Stimulated activated naive CD8-positive, alpha-beta T cell treated with anti-CD3 and anti-CD28 coated beads, Interleukin-15, Interleukin-2, amounts not matched to agents 100 U/mL and 50 U/mL, for 24 hours (primary cell): ENCODE data around the gene LHFPL3.
A peak's percentile ranks its signal among the peaks of the same experiment; 100 is the strongest.
"Not testable (repeated sequence)": the region's sequence is repeated elsewhere in the genome, so short reads cannot be mapped to it uniquely, and the experiment has no call there.

ENCODE experiments used
- ATAC-seq: fragments of 150-1000 bp; cut with Tn5 transposase; one replicate; pipeline ENCODE4 v1.10.0; 2021
- DNase-seq: peaks from one replicate; pipeline ENCODE4 v3.0.0; 2021

The LHFPL3 gene

DNA sequence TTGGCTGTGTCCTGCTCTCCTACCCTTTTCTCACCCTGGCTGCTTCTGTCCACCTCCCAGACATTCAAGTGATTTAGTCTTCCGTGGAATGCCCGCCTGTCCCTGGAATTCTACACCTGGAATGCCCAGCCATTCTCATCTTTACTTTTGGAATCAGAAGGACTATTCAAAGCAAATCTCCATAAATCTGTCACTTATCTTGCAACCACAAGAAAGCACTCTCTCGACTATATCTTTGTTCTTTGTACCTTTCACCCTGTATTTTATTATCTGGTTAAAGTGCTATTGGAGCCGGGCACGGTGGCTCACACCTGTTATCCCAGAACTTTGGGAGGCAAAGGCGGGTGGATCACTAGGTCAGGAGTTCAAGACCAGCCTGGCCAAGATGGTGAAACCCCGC, 606.3 kb downstream of the LHFPL3 start:
- DNase-seq (no peak), ATAC-seq (no peak)

DNA sequence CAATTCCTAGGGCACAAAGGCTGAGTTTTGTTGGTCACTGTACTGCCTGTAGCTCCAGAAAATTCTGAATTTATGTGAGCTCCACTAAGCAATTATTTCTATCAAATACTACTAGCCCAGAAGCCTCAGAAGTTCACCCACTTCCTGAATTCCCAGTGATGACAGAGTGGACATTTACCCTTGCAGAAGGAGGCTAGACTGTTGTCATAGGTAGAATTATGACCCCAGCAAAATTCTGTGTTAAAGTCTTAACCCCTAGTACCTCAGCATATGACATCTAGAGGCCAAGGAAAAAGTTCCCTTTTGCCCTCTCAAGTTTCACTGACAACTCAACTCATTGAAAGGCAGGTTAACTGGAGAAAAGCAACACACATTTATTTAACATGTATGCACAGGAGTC, 606.9 kb downstream of the LHFPL3 start:
- ATAC-seq (no peak), DNase-seq (no peak)

DNA sequence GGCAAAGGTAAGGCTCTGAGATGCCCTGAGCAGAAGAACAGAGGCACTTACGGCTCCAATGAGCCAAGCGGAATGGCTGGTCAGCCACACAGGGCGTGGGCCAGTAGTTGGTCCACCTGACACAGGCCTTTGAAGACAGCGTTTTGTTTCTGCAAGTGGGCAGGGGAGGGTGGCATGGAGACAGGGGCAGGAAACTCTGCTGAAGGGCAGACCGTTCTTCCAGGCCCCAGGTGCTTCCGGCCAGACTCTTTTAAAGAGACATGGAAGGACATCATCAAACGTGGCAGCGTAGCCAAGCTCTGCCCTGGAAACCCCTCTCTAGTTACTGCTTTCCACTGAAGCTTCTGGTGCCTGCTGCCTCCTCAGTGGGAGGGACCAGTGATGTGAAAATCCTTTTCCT, 608.1 kb downstream of the LHFPL3 start:
- no peak for ATAC-seq
- DNase-seq: no peak

DNA sequence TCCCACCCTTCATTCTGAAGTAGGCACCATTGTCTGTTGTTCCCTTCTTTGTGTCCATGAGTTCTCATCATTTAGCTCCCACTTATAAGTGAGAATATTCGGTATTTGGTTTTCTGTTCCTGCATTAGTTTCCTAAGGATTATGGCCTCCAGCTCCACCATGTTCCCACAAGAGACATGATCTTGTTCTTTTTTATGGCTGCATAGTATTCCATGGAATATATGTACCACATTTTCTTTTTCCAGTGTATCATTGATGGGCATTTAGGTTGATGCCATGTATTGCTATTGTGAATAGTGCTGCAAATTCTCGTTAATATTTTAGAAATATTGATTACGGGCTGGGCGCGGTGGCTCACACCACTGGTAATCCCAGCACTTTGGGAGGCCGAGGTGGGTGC, 609.1 kb downstream of the LHFPL3 start:
- not testable (repeated sequence) for DNase-seq, ATAC-seq

DNA sequence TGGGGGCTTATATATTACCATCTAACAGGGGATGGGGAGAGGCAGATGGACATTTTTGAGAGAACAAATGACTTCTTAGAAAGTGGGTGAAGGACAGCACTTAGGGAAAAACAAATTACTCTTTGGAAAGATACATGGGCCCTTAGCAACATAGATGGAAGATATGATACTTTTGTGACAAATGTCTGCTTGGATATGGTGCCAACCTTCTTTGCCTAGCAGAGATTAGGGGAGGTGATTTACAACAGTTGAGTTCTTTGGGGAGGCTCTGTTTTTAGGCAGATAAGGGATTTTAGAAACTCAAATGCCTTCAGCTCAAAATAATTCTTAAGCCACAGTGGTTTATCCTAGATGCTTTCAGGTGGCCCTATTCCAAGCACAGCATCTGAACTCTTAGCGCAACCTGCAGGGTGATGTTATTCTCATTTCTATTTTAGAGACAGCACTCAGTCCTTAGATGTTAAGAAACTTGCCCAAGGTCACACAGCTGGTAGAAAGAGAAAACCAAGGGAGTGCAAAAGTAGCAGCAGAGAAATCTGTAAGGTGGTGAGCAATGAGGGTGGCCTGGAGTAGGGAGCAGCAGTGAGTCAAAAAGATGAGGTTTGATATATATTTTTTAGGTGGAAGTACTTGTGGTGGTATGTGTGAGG, 610.5 kb downstream of the LHFPL3 start:
- no peak for ATAC-seq
- DNase-seq: no peak

DNA sequence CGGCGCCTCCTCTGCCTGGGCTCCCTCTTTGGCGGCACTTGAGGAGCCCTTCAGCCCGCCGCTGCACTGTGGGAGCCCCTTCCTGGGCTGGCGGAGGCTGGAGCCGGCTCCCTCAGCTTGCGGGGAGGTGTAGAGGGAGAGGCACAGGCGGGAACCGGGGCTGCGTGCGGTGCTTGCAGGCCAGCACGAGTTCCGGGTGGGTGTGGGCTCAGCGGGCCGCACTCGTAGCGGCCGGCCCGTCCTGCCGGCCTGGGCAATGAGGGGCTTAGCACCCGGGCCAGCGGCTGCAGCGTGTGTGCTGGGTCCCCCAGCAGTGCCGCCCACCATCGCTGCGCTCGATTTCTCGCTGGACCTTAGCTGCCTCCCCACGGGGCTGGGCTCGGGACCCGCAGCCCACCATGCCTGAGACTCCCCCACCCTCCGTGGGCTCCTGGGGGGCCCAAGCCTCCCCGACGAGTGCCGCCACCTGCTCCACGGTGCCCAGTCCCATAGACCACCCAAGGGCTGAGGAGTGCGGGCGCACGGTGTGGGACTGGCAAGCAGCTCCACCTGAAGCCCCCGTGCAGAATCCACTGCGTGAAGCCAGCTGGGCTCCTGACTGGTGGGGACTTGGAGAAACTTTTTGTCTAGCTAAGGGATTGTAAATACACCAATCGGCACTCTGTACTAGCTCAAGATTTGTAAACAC, 611.8 kb downstream of the LHFPL3 start:
- ATAC-seq: no peak
- DNase-seq: no peak

DNA sequence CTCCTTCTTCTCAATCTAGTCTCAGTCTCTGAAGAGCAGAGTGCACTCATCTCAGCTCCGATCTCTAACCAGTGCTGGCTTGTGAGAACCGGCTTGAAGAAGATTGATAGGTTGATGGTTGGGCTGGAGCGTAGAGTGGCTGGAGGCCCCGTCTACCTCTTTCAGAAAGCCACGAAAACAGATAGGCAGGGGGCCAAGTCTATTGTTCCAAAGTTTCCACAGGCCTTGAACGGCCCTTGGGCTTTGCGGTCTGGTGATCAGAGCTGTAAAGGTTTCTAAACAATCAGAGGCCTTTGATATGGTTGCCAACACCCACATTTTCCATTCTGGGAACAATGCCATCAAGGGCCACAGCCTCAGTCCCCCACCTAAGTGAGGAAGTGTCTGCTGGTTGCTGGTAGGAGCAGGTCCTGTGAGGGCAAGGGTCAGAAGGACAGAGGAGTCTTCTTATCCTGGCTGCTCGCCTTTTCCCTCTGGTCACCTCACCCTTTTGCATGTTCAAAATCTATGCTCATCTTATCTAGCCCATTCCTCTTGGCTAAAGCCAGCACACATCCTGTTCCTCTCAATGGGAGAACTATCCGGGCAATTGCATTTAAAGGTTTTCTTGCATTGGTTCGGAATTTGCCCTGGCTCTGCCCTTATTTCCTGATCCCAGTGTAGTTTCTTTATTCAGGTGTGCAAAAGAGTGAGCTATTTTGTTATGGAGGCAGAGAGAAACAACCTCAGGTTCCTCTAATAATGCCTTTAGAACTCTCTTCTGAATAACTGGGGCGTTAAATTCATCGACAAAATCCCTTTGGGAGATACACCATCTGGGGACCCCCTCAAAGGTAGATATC, 615.3 kb downstream of the LHFPL3 start:
- ATAC-seq: peak; percentile 72
- DNase-seq: peak; percentile 82

DNA sequence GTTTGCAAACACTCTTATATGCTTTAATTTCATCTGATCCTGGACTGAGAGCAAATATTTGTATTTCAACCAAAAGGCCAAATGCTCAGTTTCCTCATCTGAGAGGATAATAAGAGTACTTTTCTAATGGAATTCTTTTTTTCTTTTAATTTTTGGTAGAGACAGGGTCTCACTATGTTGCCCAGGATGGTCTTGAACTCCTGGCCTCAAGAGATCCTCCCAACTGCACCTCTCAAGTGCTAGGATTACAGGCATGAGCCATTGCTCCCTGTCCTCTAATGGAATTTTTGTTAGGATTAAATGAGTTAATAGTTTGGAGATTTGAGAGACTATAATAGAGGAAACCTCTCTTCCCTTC, 617.2 kb downstream of the LHFPL3 start:
- ATAC-seq (no peak), DNase-seq (no peak)

DNA sequence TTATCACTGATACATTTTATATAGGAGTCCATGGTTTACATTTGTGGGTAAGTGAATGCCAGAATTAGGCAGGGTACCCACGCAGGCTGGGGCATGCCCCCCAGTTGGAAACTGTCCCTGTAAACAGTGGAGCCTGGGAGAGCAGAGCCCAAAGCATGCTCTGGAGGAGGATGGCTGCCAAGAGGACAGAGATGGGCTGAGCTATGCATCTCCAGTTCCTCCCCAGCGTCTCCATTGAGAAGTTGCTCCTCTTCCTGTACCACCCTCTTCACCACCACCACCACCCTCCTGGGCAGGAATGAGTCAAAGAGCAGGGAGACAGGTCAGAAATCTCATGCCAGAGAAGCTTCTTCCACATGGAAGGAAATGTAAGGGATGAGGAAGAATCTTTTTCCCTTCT, 617.9 kb downstream of the LHFPL3 start:
- no peak for ATAC-seq

DNA sequence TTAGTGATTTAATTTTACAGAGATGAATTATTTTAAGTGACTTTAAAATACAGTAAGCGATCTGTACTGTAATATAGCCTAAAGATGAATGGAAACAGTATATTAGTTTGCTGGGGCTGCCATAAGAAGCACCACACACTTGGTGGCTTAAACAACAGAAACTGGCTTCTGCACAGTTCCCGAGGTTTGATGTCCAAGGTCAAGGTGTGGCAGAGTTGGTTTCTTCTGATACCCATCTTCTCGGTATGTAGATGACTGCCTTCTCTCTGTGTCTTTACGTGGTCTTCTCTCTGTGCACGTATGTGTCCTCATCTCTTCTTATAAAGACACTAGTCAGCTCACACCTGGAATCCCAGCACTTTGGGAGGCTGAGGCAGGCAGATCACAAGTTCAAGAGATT, 621.6 kb downstream of the LHFPL3 start:
- DNase-seq (no peak), ATAC-seq (no peak)

More for the DNA sequence above, 617.9 kb downstream of the LHFPL3 start:
- DNase-seq: no peak

DNA sequence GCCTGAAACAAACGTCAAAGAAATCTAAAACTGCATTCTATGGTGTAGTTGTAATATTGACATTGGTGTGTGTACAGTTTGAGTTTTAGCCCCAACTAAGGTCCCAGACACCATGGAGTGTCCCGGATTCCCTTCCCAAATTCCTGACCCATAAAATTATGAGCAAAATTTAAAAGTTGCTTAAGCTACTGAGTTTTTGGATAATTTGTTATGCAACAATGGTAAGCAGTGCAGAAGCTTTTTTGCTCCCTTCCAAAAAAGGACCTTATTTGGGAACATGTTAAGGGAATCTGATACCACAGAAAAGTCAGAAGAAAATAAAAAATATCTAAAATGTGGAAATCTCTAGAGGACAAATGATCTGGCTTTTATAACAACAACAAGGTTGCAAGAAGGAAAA, 622.4 kb downstream of the LHFPL3 start:
- DNase-seq (no peak), ATAC-seq (no peak)

DNA sequence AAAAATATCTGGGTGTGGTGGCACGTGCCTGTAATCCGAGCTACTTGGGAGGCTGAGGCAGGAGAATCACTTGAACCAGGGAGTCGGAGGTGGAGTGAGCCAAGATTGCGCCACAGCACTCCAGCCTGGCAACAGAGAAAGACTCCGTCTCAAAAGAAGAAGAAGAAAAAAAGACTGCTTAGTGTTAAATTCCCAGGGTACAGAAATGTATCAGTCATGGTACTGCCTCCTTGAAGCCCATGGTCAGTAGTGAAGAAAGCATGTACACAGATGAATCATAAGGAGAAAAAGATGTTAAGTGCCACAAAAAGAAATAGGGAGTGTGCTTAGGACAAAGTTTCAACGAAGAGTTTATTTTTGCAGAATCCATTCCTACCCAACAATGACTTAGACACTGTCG, 623.1 kb downstream of the LHFPL3 start:
- no peak for DNase-seq
- no peak for ATAC-seq

DNA sequence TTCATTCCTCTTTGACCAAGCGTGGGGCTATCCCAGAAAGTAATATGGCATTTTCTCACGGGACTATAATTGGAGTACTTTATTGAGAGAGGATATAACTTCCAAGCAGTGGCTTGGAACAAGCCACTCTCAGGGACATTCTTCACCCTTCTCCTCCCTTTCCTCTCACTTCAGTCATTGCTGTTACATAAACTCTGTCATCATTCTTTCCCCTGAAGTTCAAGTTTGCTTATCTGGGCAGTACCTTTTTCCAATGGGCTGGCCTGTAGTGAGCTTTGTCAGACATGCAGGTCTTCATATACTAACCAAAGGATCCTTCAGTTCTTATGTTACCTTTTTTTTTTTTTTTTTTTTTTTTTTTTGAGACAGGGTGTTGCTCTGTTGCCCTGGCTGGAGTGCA, 626.9 kb downstream of the LHFPL3 start:
- no peak for DNase-seq
- no peak for ATAC-seq
